Activated T-helper 17 cell treated with anti-CD3 and anti-CD28 coated beads, Interleukin-2, amount 50 U/mL, for 72 hours (primary cell): ENCODE data around the gene HMGCS1. TPM values are rescaled to one million over a fixed set of nuclear protein-coding genes. Genes with fewer than 3 reads are reported as not detected.
"Not testable (repeated sequence)": the region's sequence is repeated elsewhere in the genome, so short reads cannot be mapped to it uniquely, and the experiment has no call there.

ENCODE experiments used
- ATAC-seq: fragments of 150-1000 bp; cut with Tn5 transposase; replicated peaks from 2 replicates; pipeline ENCODE4 v1.10.0; 2021; ENCODE audit warnings: mild to moderate bottlenecking, moderate library complexity
- H3K27ac Mint-ChIP-seq: one replicate; pipeline ENCODE4 v1.8.0; 2022; ENCODE audit warnings: mixed read lengths
- H3K27me3 Mint-ChIP-seq: one replicate; pipeline ENCODE4 v1.8.0; 2022; ENCODE audit warnings: mixed read lengths
- H3K36me3 Mint-ChIP-seq: one replicate; pipeline ENCODE4 v1.8.0; 2022; ENCODE audit warnings: low read depth, mild to moderate bottlenecking, mixed read lengths
- H3K4me1 Mint-ChIP-seq: one replicate; pipeline ENCODE4 v1.8.0; 2022; ENCODE audit warnings: mixed read lengths
- H3K4me3 Mint-ChIP-seq: one replicate; pipeline ENCODE4 v1.8.0; 2022; ENCODE audit warnings: mild to moderate bottlenecking, mixed read lengths
- H3K9me3 Mint-ChIP-seq: one replicate; pipeline ENCODE4 v1.8.0; 2022; ENCODE audit warnings: mixed read lengths
- total RNA-seq, 2 donors: library from RNA; stranded (reverse); gene quantifications; one replicate each; pipeline ENCODE4 v1.2.3, GENCODE V29; 2022

Gene HMGCS1
- total RNA-seq, 2 donors from 2014 or later, result 90.2 to 108 TPM

GRCh38 chr5:43325624-43326023 lies 12.4 kb upstream of the HMGCS1 start:
- H3K4me1 Mint-ChIP-seq, H3K9me3 Mint-ChIP-seq, H3K36me3 Mint-ChIP-seq, ATAC-seq, H3K27ac Mint-ChIP-seq, H3K27me3 Mint-ChIP-seq, H3K4me3 Mint-ChIP-seq: not testable (repeated sequence)

GRCh38 chr5:43323488-43323887 lies 10.3 kb upstream of the HMGCS1 start:
- not testable (repeated sequence) for H3K4me1 Mint-ChIP-seq, H3K27ac Mint-ChIP-seq, H3K27me3 Mint-ChIP-seq, ATAC-seq, H3K4me3 Mint-ChIP-seq, H3K36me3 Mint-ChIP-seq, H3K9me3 Mint-ChIP-seq

DNA sequence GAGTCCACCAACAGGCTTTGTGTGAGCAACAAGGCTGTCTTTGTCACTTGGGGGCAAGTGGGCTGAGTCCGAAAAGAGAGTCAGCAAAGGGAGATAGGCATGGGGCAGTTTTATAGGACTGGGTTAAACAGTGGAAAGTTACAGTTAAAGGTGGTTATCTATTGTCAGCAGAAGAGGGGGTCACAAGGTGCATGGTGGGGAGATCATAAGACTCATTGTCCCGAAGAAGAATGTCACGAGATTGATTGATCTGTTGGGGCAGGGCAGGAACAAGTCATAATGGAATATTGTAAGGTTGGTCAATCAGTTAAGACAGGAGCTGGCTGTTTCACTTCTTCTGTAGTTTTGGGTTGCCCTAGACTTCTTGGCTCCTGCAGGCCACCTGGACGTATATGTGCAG lies 7.6 kb upstream of the HMGCS1 start:
- ATAC-seq, result no peak
- no peaks in the 10 kb centered on the region for H3K27me3 Mint-ChIP-seq
- no peak overlapping the region for H3K27ac Mint-ChIP-seq
- H3K4me1 Mint-ChIP-seq, result peaks cover 5% of the 10 kb centered on the region
- H3K4me3 Mint-ChIP-seq, result no peak overlapping the region
- H3K9me3 Mint-ChIP-seq, result no peaks in the 10 kb centered on the region
- H3K36me3 Mint-ChIP-seq, result peaks cover 3% of the 10 kb centered on the region

DNA sequence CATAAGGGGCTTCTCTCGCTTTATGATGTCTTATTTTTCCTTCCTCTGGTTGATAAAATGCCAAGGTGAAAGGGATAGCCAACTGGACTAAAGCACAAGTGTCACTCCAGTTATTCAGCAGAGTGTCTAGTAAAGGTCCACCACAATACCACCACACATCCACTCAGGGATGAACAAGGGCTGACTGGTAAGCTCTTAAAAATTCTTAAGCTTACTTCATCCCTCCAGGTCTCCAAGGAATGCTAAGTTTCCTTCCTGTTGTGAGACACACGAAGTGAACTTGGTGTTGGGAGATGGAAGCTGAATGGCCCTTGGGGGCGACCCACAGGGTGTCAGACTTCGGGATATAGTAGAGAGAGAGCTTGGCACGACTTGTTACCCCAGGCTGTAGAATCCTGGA lies 3.2 kb upstream of the HMGCS1 start:
- H3K4me3 Mint-ChIP-seq, result peak overlapping the region; percentile 93
- peaks cover 26% of the 10 kb centered on the region for H3K4me1 Mint-ChIP-seq
- peaks cover 43% of the 10 kb centered on the region for H3K36me3 Mint-ChIP-seq
- peak overlapping the region; percentile 100 for H3K27ac Mint-ChIP-seq
- no peak for ATAC-seq
- no peaks in the 10 kb centered on the region for H3K27me3 Mint-ChIP-seq
- peaks cover 6% of the 10 kb centered on the region for H3K9me3 Mint-ChIP-seq

GRCh38 chr5:43315682-43316081 lies 2.5 kb upstream of the HMGCS1 start:
- H3K4me3 Mint-ChIP-seq, result peak overlapping the region; percentile 93
- peak; percentile 11 for ATAC-seq
- H3K4me1 Mint-ChIP-seq, result peaks cover 28% of the 10 kb centered on the region
- H3K27ac Mint-ChIP-seq, result peak overlapping the region; percentile 100
- H3K9me3 Mint-ChIP-seq, result peaks cover 6% of the 10 kb centered on the region
- H3K36me3 Mint-ChIP-seq, result peaks cover 50% of the 10 kb centered on the region
- no peaks in the 10 kb centered on the region for H3K27me3 Mint-ChIP-seq

DNA sequence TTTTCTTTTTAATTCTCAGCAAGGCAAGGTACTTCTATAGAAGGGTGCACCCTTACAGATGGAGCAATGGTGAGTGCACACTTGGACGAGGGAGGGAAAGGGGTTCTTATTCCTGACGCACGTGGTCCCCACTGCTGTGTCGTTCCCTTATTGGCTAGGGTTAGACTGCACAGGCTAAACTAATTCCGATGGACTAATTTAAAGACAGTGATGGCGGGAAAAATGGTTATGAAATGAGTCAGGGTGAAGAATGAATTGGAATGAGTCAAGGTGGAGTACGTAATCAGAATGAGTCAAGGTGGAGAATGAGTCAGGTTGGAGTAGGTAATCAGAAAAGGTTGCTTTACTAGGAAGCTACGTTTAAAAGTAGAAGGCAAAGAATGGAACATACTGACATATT lies 2.1 kb upstream of the HMGCS1 start:
- Mint-ChIP-seq H3K27ac (peak overlapping the region; percentile 100), H3K36me3 (peaks cover 54% of the 10 kb centered on the region), H3K4me1 (peaks cover 29% of the 10 kb centered on the region), H3K9me3 (peaks cover 6% of the 10 kb centered on the region), H3K4me3 (peak overlapping the region; percentile 93), H3K27me3 (no peaks in the 10 kb centered on the region)
- peak; percentile 49 for ATAC-seq

DNA sequence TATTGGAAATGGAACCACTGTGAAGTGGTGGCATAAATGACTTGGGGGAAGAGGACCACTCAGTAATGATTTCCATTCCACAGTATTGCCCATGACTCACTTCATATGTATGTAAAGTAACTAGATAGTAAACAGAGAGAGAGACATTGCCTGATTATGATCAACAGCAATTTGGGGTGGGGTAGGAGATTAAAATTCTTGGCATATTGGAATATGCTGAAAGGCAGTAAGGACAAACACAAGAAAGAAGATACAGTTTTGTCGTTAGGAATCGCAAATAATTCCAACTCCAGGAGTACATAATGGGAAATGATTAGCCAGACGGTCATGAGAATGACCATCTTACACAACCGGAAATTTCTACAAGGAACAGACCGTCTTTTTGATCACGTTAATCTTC lies 1.5 kb upstream of the HMGCS1 start:
- Mint-ChIP-seq H3K4me3 (peak overlapping the region; percentile 93), H3K9me3 (peaks cover 6% of the 10 kb centered on the region)

GRCh38 chr5:43313854-43314457 lies 744 bp upstream of the HMGCS1 start:
- Mint-ChIP-seq H3K36me3 (peaks cover 67% of the 10 kb centered on the region), H3K27ac (peak overlapping the region; percentile 100), H3K27me3 (no peaks in the 10 kb centered on the region), H3K4me1 (peaks cover 40% of the 10 kb centered on the region), H3K9me3 (peaks cover 6% of the 10 kb centered on the region), H3K4me3 (peak overlapping the region; percentile 93)
- ATAC-seq, result no peak

More for the DNA sequence above, 1.5 kb upstream of the HMGCS1 start:
- no peaks in the 10 kb centered on the region for H3K27me3 Mint-ChIP-seq
- peaks cover 60% of the 10 kb centered on the region for H3K36me3 Mint-ChIP-seq
- peaks cover 33% of the 10 kb centered on the region for H3K4me1 Mint-ChIP-seq
- ATAC-seq, result no peak
- peak overlapping the region; percentile 100 for H3K27ac Mint-ChIP-seq

DNA sequence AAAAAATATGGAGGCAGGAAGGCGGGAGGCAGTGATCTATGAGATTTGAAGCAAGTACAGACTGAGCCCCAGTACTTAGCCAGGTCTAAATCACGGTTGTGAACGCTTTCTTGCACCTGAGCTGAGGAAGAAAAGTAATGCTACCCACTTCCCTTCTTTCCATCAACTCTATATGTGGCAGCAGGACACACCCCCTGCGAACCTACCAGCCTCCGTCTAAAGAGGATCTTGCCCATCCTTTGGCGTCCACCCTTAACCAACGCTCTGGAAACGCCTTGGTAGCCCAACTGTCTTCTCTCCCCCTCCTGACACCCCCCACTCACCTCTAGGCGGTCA lies 545 bp downstream of the HMGCS1 start:
- peaks cover 6% of the 10 kb centered on the region for H3K9me3 Mint-ChIP-seq
- ATAC-seq, result peak; percentile 6
- H3K27me3 Mint-ChIP-seq, result no peaks in the 10 kb centered on the region
- H3K36me3 Mint-ChIP-seq, result peaks cover 80% of the 10 kb centered on the region
- peak overlapping the region; percentile 93 for H3K4me3 Mint-ChIP-seq
- peak overlapping the region; percentile 100 for H3K27ac Mint-ChIP-seq
- peaks cover 50% of the 10 kb centered on the region for H3K4me1 Mint-ChIP-seq

DNA sequence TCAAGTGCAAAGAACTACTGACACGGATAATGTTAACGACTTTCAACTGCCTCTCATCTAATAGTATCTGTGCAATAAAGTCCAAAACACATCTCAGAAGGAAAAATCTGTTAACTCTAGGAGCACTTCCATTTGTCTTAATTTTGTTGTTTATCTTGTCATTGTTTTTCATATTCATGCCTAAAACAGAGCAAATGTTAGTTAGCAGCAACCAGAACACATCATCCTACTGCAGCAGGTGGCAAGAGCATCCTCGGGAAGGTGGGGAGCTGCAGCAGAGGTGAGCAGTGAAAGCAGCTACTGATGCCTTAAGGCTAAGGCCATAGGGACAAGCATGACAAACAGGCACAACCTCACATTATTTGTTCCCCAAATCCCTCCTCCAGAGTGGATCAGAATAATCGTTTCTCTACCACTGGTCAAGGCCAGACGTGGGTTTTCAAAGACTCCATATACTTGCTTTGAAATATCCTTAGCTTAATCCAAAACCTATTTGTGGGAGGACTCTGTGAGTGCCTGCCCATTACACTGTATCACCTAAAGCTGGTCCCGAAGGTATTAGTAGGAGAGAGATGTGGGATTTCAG lies 1.0 kb downstream of the HMGCS1 start:
- no peaks in the 10 kb centered on the region for H3K27me3 Mint-ChIP-seq
- peaks cover 51% of the 10 kb centered on the region for H3K4me1 Mint-ChIP-seq
- H3K27ac Mint-ChIP-seq, result peak overlapping the region; percentile 100
- no peak for ATAC-seq
- peaks cover 6% of the 10 kb centered on the region for H3K9me3 Mint-ChIP-seq
- peak overlapping the region; percentile 93 for H3K4me3 Mint-ChIP-seq
- peaks cover 85% of the 10 kb centered on the region for H3K36me3 Mint-ChIP-seq

DNA sequence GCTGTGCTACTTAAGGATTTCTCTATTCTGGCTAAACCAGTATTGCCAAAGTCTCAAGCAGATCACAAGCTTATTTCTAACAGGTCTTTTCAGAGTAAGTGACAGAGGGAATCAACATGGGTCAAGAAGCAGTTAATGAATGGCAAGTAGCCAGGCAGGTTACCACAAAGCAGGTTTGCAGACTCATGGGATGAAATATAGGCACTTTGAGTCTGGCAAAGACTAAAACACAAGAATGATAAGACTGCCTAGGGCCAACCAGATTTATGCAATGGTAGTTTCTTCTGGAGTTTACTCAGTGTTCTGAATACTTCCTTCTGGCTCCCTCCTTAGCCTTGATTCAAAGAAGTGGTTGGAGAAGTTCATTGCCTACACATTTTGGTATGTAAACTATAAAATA lies 3.6 kb downstream of the HMGCS1 start:
- peaks cover 3% of the 10 kb centered on the region for H3K9me3 Mint-ChIP-seq
- peaks cover 34% of the 10 kb centered on the region for H3K4me1 Mint-ChIP-seq
- peak overlapping the region; percentile 93 for H3K4me3 Mint-ChIP-seq
- no peaks in the 10 kb centered on the region for H3K27me3 Mint-ChIP-seq
- ATAC-seq, result no peak
- H3K36me3 Mint-ChIP-seq, result peaks cover 96% of the 10 kb centered on the region
- peak overlapping the region; percentile 100 for H3K27ac Mint-ChIP-seq

DNA sequence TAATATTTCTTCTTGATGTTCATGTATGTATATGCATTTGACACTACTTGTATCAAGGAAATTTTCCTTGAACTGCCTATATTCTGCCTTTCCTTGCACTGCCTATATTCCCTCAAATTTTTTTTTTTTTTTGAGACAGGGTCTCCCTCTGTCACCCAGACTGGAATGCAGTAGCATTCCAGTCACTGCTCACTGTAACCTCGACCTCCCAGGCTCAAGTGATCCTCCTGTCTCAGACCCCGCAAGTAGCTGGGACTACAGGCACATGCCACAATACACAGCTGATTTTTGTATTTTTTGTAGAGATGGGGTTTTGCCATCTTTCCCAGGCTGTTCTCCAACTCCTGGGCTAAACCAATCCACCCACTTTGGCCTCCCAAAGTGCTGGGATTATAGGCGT lies 4.1 kb downstream of the HMGCS1 start:
- Mint-ChIP-seq H3K9me3 (no peaks in the 10 kb centered on the region), H3K4me3 (peak overlapping the region; percentile 93), H3K27ac (peak overlapping the region; percentile 100), H3K36me3 (peaks cover 96% of the 10 kb centered on the region), H3K4me1 (peaks cover 36% of the 10 kb centered on the region), H3K27me3 (no peaks in the 10 kb centered on the region)
- no peak for ATAC-seq

DNA sequence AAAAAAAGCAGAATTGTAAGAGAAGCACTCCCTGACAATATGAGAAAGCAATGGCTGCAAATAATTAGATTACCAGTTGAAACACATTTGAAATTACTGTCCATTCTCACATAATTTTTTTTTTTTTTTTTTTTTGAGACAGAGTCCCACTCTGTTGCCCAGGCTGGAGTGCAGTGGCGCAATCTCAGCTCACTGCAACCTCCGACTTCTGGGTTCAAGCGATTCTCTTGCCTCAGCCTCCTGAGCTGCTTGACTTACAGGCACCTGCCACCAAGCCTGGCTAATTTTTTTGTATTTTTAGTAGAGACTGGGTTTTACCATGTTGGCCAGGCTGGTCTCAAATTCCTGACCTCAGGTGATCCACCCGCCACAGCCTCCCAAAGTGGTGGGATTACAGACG lies 6.3 kb downstream of the HMGCS1 start:
- not testable (repeated sequence) for H3K27me3 Mint-ChIP-seq, H3K9me3 Mint-ChIP-seq, ATAC-seq
- Mint-ChIP-seq H3K4me3 (peak overlapping the region; percentile 93), H3K36me3 (peaks cover 98% of the 10 kb centered on the region), H3K4me1 (peaks cover 50% of the 10 kb centered on the region), H3K27ac (peak overlapping the region; percentile 35)

- peaks cover 59% of the 10 kb centered on the region for H3K4me1 Mint-ChIP-seq
- H3K9me3 Mint-ChIP-seq, result no peaks in the 10 kb centered on the region
- H3K27me3 Mint-ChIP-seq, result no peaks in the 10 kb centered on the region
- peak overlapping the region; percentile 35 for H3K27ac Mint-ChIP-seq
- peak overlapping the region; percentile 93 for H3K4me3 Mint-ChIP-seq
- H3K36me3 Mint-ChIP-seq, result peaks cover 98% of the 10 kb centered on the region
- ATAC-seq, result peak; percentile 28
These were observed 7.2 kb downstream of the HMGCS1 start for GRCh38 chr5:43305948-43306565.

DNA sequence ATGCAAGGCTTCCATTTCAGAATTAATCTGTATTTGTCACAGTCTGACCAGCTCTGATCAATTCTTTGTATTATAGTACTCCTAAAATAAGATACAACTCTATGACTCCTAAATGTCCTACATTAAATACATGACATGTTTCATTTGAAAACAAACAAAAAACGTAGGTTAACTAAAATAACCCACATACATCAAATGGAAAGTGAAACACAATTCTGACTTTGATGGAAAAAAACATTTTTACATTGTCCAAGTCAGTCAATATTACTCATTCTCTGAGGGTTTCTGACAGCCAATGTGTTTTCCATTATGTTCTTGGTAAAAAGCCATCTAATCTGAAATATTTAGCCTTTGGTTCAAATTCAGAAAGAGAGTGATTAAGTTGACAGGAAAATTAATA lies 8.7 kb downstream of the HMGCS1 start:
- Mint-ChIP-seq H3K4me3 (peak overlapping the region; percentile 80), H3K27me3 (no peaks in the 10 kb centered on the region), H3K4me1 (peaks cover 54% of the 10 kb centered on the region), H3K27ac (peak overlapping the region; percentile 97), H3K9me3 (no peaks in the 10 kb centered on the region), H3K36me3 (peaks cover 98% of the 10 kb centered on the region)
- ATAC-seq, result peak; percentile 87
